PFSK-1 (cell line): ENCODE data around the gene BRMS1.
A peak's percentile ranks its signal among the peaks of the same experiment; 100 is the strongest.

Experiments
- FOXP2 ChIP-seq: optimal IDR thresholded peaks from 2 replicates; pipeline ENCODE3; 2011; ENCODE audit warnings: borderline replicate concordance, control low read depth, inconsistent platforms; ENCODE audit not compliant: insufficient read depth; ENCODE audit errors: extremely low read length, extremely low read depth
- POLR2AphosphoS5 ChIP-seq: IDR thresholded peaks from 2 replicates; pipeline ENCODE4 v1.6.1; 2012; ENCODE audit warnings: low read depth, mild to moderate bottlenecking, control low read depth, low read length, moderate library complexity
- SIN3A ChIP-seq: IDR thresholded peaks from 2 replicates; pipeline ENCODE4 v1.6.1; 2012; ENCODE audit warnings: mild to moderate bottlenecking, low read length, moderate library complexity, borderline replicate concordance; ENCODE audit not compliant: insufficient read depth
- TAF1 ChIP-seq: IDR thresholded peaks from 2 replicates; pipeline ENCODE4 v1.6.1; 2012; ENCODE audit warnings: low read length, control low read depth, borderline replicate concordance; ENCODE audit not compliant: insufficient read depth
- TF ChIP-seq, protein P1 (sequence below), 2 experiments: IDR thresholded peaks; 2 replicates each; pipeline versions ENCODE4 v1.6.1 to v1.8.0; 2011 to 2012; ENCODE audit warnings: low read depth in 2 of 2, low read length in 2 of 2, control low read depth in 1 of 2, inconsistent platforms in 1 of 2, mild to moderate bottlenecking in 1 of 2, moderate library complexity in 1 of 2; ENCODE audit not compliant: insufficient read depth in 1 of 2

Gene BRMS1

GRCh38 chr11:66318600-66318970 is 26.3 kb downstream of the BRMS1 start:
- TF ChIP-seq FOXP2 (no peak), TAF1 (no peak), SIN3A (no peak), POLR2AphosphoS5 (no peak)
- TF ChIP-seq, protein P1, sequence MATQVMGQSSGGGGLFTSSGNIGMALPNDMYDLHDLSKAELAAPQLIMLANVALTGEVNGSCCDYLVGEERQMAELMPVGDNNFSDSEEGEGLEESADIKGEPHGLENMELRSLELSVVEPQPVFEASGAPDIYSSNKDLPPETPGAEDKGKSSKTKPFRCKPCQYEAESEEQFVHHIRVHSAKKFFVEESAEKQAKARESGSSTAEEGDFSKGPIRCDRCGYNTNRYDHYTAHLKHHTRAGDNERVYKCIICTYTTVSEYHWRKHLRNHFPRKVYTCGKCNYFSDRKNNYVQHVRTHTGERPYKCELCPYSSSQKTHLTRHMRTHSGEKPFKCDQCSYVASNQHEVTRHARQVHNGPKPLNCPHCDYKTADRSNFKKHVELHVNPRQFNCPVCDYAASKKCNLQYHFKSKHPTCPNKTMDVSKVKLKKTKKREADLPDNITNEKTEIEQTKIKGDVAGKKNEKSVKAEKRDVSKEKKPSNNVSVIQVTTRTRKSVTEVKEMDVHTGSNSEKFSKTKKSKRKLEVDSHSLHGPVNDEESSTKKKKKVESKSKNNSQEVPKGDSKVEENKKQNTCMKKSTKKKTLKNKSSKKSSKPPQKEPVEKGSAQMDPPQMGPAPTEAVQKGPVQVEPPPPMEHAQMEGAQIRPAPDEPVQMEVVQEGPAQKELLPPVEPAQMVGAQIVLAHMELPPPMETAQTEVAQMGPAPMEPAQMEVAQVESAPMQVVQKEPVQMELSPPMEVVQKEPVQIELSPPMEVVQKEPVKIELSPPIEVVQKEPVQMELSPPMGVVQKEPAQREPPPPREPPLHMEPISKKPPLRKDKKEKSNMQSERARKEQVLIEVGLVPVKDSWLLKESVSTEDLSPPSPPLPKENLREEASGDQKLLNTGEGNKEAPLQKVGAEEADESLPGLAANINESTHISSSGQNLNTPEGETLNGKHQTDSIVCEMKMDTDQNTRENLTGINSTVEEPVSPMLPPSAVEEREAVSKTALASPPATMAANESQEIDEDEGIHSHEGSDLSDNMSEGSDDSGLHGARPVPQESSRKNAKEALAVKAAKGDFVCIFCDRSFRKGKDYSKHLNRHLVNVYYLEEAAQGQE (IDR thresholded peaks at IDR 0.05; ENCODE audit: insufficient read depth in 1 of 2, low read depth in 2 of 2, low read length in 2 of 2) = no peak

GRCh38 chr11:66317723-66318599 is 26.9 kb downstream of the BRMS1 start:
- TF ChIP-seq TAF1 (no peak), FOXP2 (no peak), SIN3A (no peak), POLR2AphosphoS5 (no peak)
- TF ChIP-seq, protein P1 (IDR thresholded peaks at IDR 0.05; ENCODE audit: insufficient read depth in 1 of 2, low read depth in 2 of 2, low read length in 2 of 2) = no peak

GRCh38 chr11:66317322-66317722 is 27.6 kb downstream of the BRMS1 start:
- no peak for TF ChIP-seq TAF1

GRCh38 chr11:66316849-66317251 is 28.1 kb downstream of the BRMS1 start, which contains the start of gene CD248:
Gene CD248 (minus strand): TSS chr11:66317044. CDS start chr11:66317027, 17 bp downstream.
- no peak for TF ChIP-seq SIN3A
- TF ChIP-seq POLR2AphosphoS5 = peak; percentile 67
- TF ChIP-seq TAF1 = peak; percentile 40; the same call in 1 of the 2 replicates
- TF ChIP-seq, protein P1 (IDR thresholded peaks at IDR 0.05; ENCODE audit: insufficient read depth in 1 of 2, low read depth in 2 of 2, low read length in 2 of 2) = no peak
- no peak for TF ChIP-seq FOXP2

GRCh38 chr11:66315921-66316811 is 28.7 kb downstream of the BRMS1 start:
- TF ChIP-seq TAF1 = no peak
- TF ChIP-seq SIN3A = no peak
- no peak for TF ChIP-seq POLR2AphosphoS5
- TF ChIP-seq FOXP2 = no peak
